Measurements from ENCODE around the gene RHOT1. TPM values are rescaled to one million over a fixed set of nuclear protein-coding genes. Genes with fewer than 3 reads are reported as not detected.

RHOT1 gene
- total RNA-seq, 4 donors from 2014 or later = 17.3 to 34.9 (median 21.9) TPM

GRCh38 chr17:32215696-32216095 lies 73.4 kb downstream of the RHOT1 start:
- WGBS, 2 donors = 88 to 90% methylated on average over 3 of the region's 3 CpGs
- Histone ChIP-seq H3K27me3 (no peaks in the 10 kb centered on the region), H3K36me3 (peaks cover 4 to 74% (median 5%) of the 10 kb centered on the region in 3 donors)

DNA sequence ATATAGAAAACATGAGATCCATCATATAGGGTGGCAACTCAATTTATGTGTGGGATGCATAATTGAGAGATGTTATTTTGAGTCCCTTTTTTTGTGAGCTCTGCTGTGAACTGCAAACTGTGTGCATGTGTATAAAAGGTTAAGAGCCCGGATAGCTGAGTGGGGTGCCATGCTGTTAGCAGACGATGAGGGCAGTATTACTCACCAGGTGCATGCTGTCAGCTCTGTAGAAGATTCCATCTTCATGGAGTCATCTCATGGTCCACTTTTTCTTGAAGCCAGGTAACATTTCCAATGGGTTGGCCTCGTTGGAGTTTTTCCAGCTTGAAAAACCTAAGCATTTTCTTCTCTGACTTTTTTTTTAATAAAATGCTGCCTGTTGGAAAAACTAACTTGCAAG lies 80.3 kb downstream of the RHOT1 start:
- Histone ChIP-seq H3K27me3 (no peaks in the 10 kb centered on the region), H3K4me1 (no peaks in the 10 kb centered on the region), H3K27ac (no peak overlapping the region), H3K9me3 (no peaks in the 10 kb centered on the region), H3K4me3 (no peak overlapping the region), H3K36me3 (peaks cover 0 to 68% (median 5%) of the 10 kb centered on the region in 3 donors)
- TF ChIP-seq CTCF (IDR thresholded peaks at IDR 0.05) (no peak), POLR2A (IDR thresholded peaks at IDR 0.05) (no peak)
- 69% methylated on average over 3 of the region's 3 CpGs for WGBS, 2 donors
- intact Hi-C loops (cut with DNase I) = no loop called here
- no peak for DNase-seq

More at GRCh38 chr17:32215696-32216095, 73.4 kb downstream of the RHOT1 start:
- no peaks in the 10 kb centered on the region for H3K4me1 ChIP-seq
- intact Hi-C loops (cut with DNase I) = no loop called here
- H3K27ac ChIP-seq = no peak overlapping the region
- no peak for TF ChIP-seq POLR2A (IDR thresholded peaks at IDR 0.05)
- TF ChIP-seq CTCF (IDR thresholded peaks at IDR 0.05) = no peak
- no peak overlapping the region for H3K4me3 ChIP-seq
- H3K9me3 ChIP-seq = no peaks in the 10 kb centered on the region
- no peak for DNase-seq

DNA sequence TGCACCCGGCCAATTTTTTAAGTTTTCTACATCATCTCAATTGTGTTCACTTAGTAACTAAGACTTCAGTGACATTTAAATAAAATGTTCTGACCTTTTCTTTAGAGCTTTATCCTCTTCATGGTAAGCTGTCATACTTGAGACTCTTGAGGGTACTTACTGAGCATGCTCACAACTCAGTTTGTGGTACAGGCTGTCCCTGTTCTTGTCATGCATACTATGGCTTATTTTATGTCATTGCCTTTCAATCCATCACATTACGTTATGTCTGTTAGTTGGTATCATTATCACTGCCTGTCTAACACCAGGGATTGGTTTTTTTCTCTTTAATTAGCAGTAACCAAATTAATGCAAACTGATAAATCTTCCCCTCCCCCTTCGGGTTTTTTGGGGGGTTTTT lies 81.4 kb downstream of the RHOT1 start:
- TF ChIP-seq POLR2A (IDR thresholded peaks at IDR 0.05) (no peak), CTCF (IDR thresholded peaks at IDR 0.05) (no peak)
- no peaks in the 10 kb centered on the region for H3K9me3 ChIP-seq
- H3K4me3 ChIP-seq = no peak overlapping the region
- intact Hi-C loops (cut with DNase I) = no loop called here
- H3K27me3 ChIP-seq = no peaks in the 10 kb centered on the region
- H3K36me3 ChIP-seq = peaks cover 0 to 57% (median 0%) of the 10 kb centered on the region in 3 donors
- 70 to 92% methylated on average over 3 of the region's 3 CpGs for WGBS, 2 donors
- H3K4me1 ChIP-seq = no peaks in the 10 kb centered on the region
- no peak overlapping the region for H3K27ac ChIP-seq
- no peak for DNase-seq

DNA sequence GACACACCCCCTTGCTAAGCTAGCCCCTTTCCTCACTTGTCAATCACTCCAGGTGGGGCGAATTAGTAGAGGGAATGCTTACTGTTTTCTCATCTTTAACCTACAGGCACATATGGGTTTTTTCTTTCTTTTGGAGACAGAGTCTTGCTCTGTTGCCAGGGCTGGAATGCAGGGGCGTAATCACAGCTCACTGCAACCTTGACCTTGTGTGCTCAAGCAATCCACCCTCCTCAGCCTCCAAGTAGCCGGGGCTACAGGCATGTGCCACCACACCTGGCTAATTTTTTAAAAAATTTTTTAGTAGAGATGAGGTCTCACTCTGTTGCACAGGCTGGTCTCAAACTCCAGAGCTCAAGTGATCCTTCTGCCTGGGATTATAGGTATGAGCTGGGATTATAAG lies 84.6 kb downstream of the RHOT1 start:
- no peak overlapping the region for H3K27ac ChIP-seq
- H3K27me3 ChIP-seq = no peaks in the 10 kb centered on the region
- no peaks in the 10 kb centered on the region for H3K4me1 ChIP-seq
- no peak overlapping the region for H3K4me3 ChIP-seq
- DNase-seq = no peak
- WGBS, 2 donors = 88 to 97% methylated on average over 3 of the region's 3 CpGs
- intact Hi-C loops (cut with DNase I) = no loop called here
- no peak for TF ChIP-seq CTCF (IDR thresholded peaks at IDR 0.05)
- no peak for TF ChIP-seq POLR2A (IDR thresholded peaks at IDR 0.05)
- no peaks in the 10 kb centered on the region for H3K9me3 ChIP-seq
- peaks cover 0 to 40% (median 0%) of the 10 kb centered on the region in 3 donors for H3K36me3 ChIP-seq

DNA sequence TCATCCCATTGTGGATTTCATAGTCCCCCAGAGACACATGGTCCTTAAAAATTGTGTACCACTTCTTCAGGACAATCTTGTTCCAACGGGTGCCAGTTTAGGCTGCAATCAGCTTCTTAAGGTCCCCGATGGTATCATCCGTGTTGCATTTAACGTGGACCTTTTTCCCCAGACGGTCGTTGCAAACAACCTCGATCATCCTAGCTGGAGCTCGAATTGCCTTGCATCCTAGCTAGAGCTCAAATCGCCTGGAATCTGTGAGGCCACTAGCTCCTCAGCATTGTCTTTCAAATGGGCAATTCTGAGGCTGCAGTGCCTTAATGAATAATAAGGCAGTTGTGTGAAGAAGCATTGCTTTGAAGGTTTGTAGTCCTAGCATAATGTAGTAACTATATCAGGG lies 85.6 kb downstream of the RHOT1 start:
- H3K27ac ChIP-seq = no peak overlapping the region
- no peak for DNase-seq
- H3K27me3 ChIP-seq = no peaks in the 10 kb centered on the region
- peaks cover 0 to 37% (median 0%) of the 10 kb centered on the region in 3 donors for H3K36me3 ChIP-seq
- TF ChIP-seq POLR2A (IDR thresholded peaks at IDR 0.05) = no peak
- no peak for TF ChIP-seq CTCF (IDR thresholded peaks at IDR 0.05)
- intact Hi-C loops (cut with DNase I) = no loop called here
- no peak overlapping the region for H3K4me3 ChIP-seq
- no peaks in the 10 kb centered on the region for H3K9me3 ChIP-seq
- WGBS, 2 donors = 81 to 84% methylated on average over 9 of the region's 9 CpGs
- no peaks in the 10 kb centered on the region for H3K4me1 ChIP-seq
